ENCODE measurements around the gene IL31RA. TPM values are rescaled to one million over a fixed set of nuclear protein-coding genes. Genes with fewer than 3 reads are reported as not detected.

IL31RA gene
- total RNA-seq, 5 donors from 2014 or later (not counting 1 experiment from before 2014, with no cell fraction given) = not detected

GRCh38 chr5:55905251-55905650 is 54.1 kb downstream of the IL31RA start:
- H3K27ac Mint-ChIP-seq = no peak overlapping the region
- no peak for DNase-seq
- 30% methylated on average over 2 of the region's 4 CpGs for WGBS (ENCODE audit: insufficient coverage)

GRCh38 chr5:55907927-55908326 is 56.8 kb downstream of the IL31RA start:
- H3K27ac Mint-ChIP-seq = no peak overlapping the region
- peaks cover 0 to 14% of the 10 kb centered on the region in 2 experiments for H3K4me1 ChIP-seq (ENCODE audit: control insufficient read depth in 1 of 2, extremely low read depth in 1 of 2, insufficient read depth in 2 of 2, low read length in 2 of 2)
- H3K9me3 Mint-ChIP-seq = no peaks in the 10 kb centered on the region
- H3K9me3 ChIP-seq = no peaks in the 10 kb centered on the region
- DNase-seq (no peak), ATAC-seq (replicated peaks in 1 of 4) (no peak)
- no peaks in the 10 kb centered on the region for H3K36me3 Mint-ChIP-seq
- no peaks in the 10 kb centered on the region for H3K36me3 ChIP-seq (ENCODE audit: control insufficient read depth in 2 of 2, extremely low read depth in 1 of 2, insufficient read depth in 1 of 2, low read length in 1 of 2)
- ChIA-PET CTCF (no interaction called here), POLR2A (no interaction called here)
- H3K27me3 ChIP-seq (replicated peaks in 1 of 2; ENCODE audit: control insufficient read depth in 2 of 2, extremely low read depth in 1 of 2, insufficient read depth in 2 of 2, low read length in 1 of 2) = peaks cover 0 to 9% of the 10 kb centered on the region in 2 experiments
- no peak overlapping the region for H3K27ac ChIP-seq (ENCODE audit: low read length)
- no CpG with 5 or more reads among the region's 7 CpGs for WGBS (ENCODE audit: insufficient coverage)
- H3K4me3 ChIP-seq (ENCODE audit: control insufficient read depth in 1 of 2, extremely low read depth in 1 of 2, low read length in 1 of 2) = no peak overlapping the region
- peaks cover 13 to 22% (median 16%) of the 10 kb centered on the region in 3 donors for H3K4me1 Mint-ChIP-seq
- no peak overlapping the region for H3K4me3 Mint-ChIP-seq
- H3K27me3 Mint-ChIP-seq = peaks cover 0 to 1% of the 10 kb centered on the region in 2 donors

More at GRCh38 chr5:55905251-55905650, 54.1 kb downstream of the IL31RA start:
- CTCF ChIA-PET = no interaction called here
- H3K4me1 Mint-ChIP-seq = peaks cover 17 to 29% (median 19%) of the 10 kb centered on the region in 3 donors
- ATAC-seq (replicated peaks in 1 of 4) = no peak
- Histone ChIP-seq H3K4me1 (ENCODE audit: control insufficient read depth in 1 of 2, extremely low read depth in 1 of 2, insufficient read depth in 2 of 2, low read length in 2 of 2) (peaks cover 0 to 17% of the 10 kb centered on the region in 2 experiments), H3K27ac (ENCODE audit: low read length) (no peak overlapping the region), H3K9me3 (no peaks in the 10 kb centered on the region), H3K4me3 (ENCODE audit: control insufficient read depth in 1 of 2, extremely low read depth in 1 of 2, low read length in 1 of 2) (no peak overlapping the region), H3K36me3 (ENCODE audit: control insufficient read depth in 2 of 2, extremely low read depth in 1 of 2, insufficient read depth in 1 of 2, low read length in 1 of 2) (no peaks in the 10 kb centered on the region), H3K27me3 (replicated peaks in 1 of 2; ENCODE audit: control insufficient read depth in 2 of 2, extremely low read depth in 1 of 2, insufficient read depth in 2 of 2, low read length in 1 of 2) (peaks cover 0 to 6% of the 10 kb centered on the region in 2 experiments)
- H3K9me3 Mint-ChIP-seq = no peaks in the 10 kb centered on the region
- POLR2A ChIA-PET = interaction anchor here in 1 of 2 donors (0.7 kb wide), 1 partner anchor 954 kb away, joined by 9 read pairs; no protein-coding TSS in a partner anchor
- H3K36me3 Mint-ChIP-seq = no peaks in the 10 kb centered on the region
- peaks cover 0 to 1% of the 10 kb centered on the region in 2 donors for H3K27me3 Mint-ChIP-seq
- H3K4me3 Mint-ChIP-seq = no peak overlapping the region

- Mint-ChIP-seq H3K9me3 (no peaks in the 10 kb centered on the region), H3K36me3 (no peaks in the 10 kb centered on the region), H3K27ac (no peak overlapping the region), H3K27me3 (peaks cover 0 to 1% of the 10 kb centered on the region in 2 donors), H3K4me3 (no peak overlapping the region), H3K4me1 (peaks cover 5 to 14% (median 7%) of the 10 kb centered on the region in 3 donors)
- no CpG with 5 or more reads among the region's 1 CpG for WGBS (ENCODE audit: insufficient coverage)
- ChIA-PET CTCF (no interaction called here), POLR2A (no interaction called here)
- peaks cover 0 to 9% of the 10 kb centered on the region in 2 experiments for H3K27me3 ChIP-seq (replicated peaks in 1 of 2; ENCODE audit: control insufficient read depth in 2 of 2, extremely low read depth in 1 of 2, insufficient read depth in 2 of 2, low read length in 1 of 2)
- H3K36me3 ChIP-seq (ENCODE audit: control insufficient read depth in 2 of 2, extremely low read depth in 1 of 2, insufficient read depth in 1 of 2, low read length in 1 of 2) = no peaks in the 10 kb centered on the region
- H3K9me3 ChIP-seq = no peaks in the 10 kb centered on the region
- H3K4me3 ChIP-seq (ENCODE audit: control insufficient read depth in 1 of 2, extremely low read depth in 1 of 2, low read length in 1 of 2) = no peak overlapping the region
- DNase-seq (no peak), ATAC-seq (replicated peaks in 1 of 4) (no peak)
- H3K27ac ChIP-seq (ENCODE audit: low read length) = no peak overlapping the region
- H3K4me1 ChIP-seq (ENCODE audit: control insufficient read depth in 1 of 2, extremely low read depth in 1 of 2, insufficient read depth in 2 of 2, low read length in 2 of 2) = peaks cover 0 to 5% of the 10 kb centered on the region in 2 experiments
Measured at GRCh38 chr5:55908804-55909203, 57.6 kb downstream of the IL31RA start.

GRCh38 chr5:55911784-55912653 is 60.9 kb downstream of the IL31RA start:
- Histone ChIP-seq H3K27me3 (replicated peaks in 1 of 2; ENCODE audit: control insufficient read depth in 2 of 2, extremely low read depth in 1 of 2, insufficient read depth in 2 of 2, low read length in 1 of 2) (peaks cover 0 to 6% of the 10 kb centered on the region in 2 experiments), H3K9me3 (no peaks in the 10 kb centered on the region), H3K36me3 (ENCODE audit: control insufficient read depth in 2 of 2, extremely low read depth in 1 of 2, insufficient read depth in 1 of 2, low read length in 1 of 2) (no peaks in the 10 kb centered on the region), H3K27ac (ENCODE audit: low read length) (no peak overlapping the region), H3K4me3 (ENCODE audit: control insufficient read depth in 1 of 2, extremely low read depth in 1 of 2, low read length in 1 of 2) (no peak overlapping the region), H3K4me1 (ENCODE audit: control insufficient read depth in 1 of 2, extremely low read depth in 1 of 2, insufficient read depth in 2 of 2, low read length in 2 of 2) (no peaks in the 10 kb centered on the region)
- WGBS (ENCODE audit: insufficient coverage) = 75% methylated on average over 1 of the region's 2 CpGs
- Mint-ChIP-seq H3K4me3 (no peak overlapping the region), H3K27me3 (peaks cover 0 to 1% of the 10 kb centered on the region in 2 donors), H3K36me3 (no peaks in the 10 kb centered on the region), H3K27ac (no peak overlapping the region), H3K4me1 (no peaks in the 10 kb centered on the region), H3K9me3 (no peaks in the 10 kb centered on the region)
- DNase-seq (no peak), ATAC-seq (replicated peaks in 1 of 4) (no peak)
- ChIA-PET POLR2A (interaction anchor here in 1 of 2 donors (0.6 kb wide), 1 partner anchor 282 kb away, joined by 8 read pairs; no protein-coding TSS in a partner anchor), CTCF (interaction anchor here in 1 of 2 donors (0.6 kb wide), 1 partner anchor 9 kb away, joined by 3 read pairs; no protein-coding TSS in a partner anchor)

GRCh38 chr5:55913466-55914413 is 62.6 kb downstream of the IL31RA start:
- Histone ChIP-seq H3K4me3 (ENCODE audit: control insufficient read depth in 1 of 2, extremely low read depth in 1 of 2, low read length in 1 of 2) (no peak overlapping the region), H3K9me3 (no peaks in the 10 kb centered on the region), H3K27me3 (replicated peaks in 1 of 2; ENCODE audit: control insufficient read depth in 2 of 2, extremely low read depth in 1 of 2, insufficient read depth in 2 of 2, low read length in 1 of 2) (peaks cover 0 to 10% of the 10 kb centered on the region in 2 experiments), H3K4me1 (ENCODE audit: control insufficient read depth in 1 of 2, extremely low read depth in 1 of 2, insufficient read depth in 2 of 2, low read length in 2 of 2) (no peaks in the 10 kb centered on the region), H3K36me3 (ENCODE audit: control insufficient read depth in 2 of 2, extremely low read depth in 1 of 2, insufficient read depth in 1 of 2, low read length in 1 of 2) (no peaks in the 10 kb centered on the region), H3K27ac (ENCODE audit: low read length) (no peak overlapping the region)
- H3K4me3 Mint-ChIP-seq = no peak overlapping the region
- WGBS (ENCODE audit: insufficient coverage) = 87% methylated on average over 9 of the region's 10 CpGs
- peaks cover 0 to 1% of the 10 kb centered on the region in 2 donors for H3K27me3 Mint-ChIP-seq
- H3K9me3 Mint-ChIP-seq = no peaks in the 10 kb centered on the region
- no peaks in the 10 kb centered on the region for H3K36me3 Mint-ChIP-seq
- ChIA-PET POLR2A (no interaction called here), CTCF (interaction anchor here (0.6 to 1.2 kb wide), 3 partner anchors 15 to 1411 kb away, joined by 3 to 4 read pairs (median 3); no protein-coding TSS in a partner anchor)
- H3K4me1 Mint-ChIP-seq = no peaks in the 10 kb centered on the region
- no peak for ATAC-seq (replicated peaks in 1 of 4)
- DNase-seq = no peak
- no peak overlapping the region for H3K27ac Mint-ChIP-seq

GRCh38 chr5:55914971-55915370 is 63.8 kb downstream of the IL31RA start:
- H3K27ac ChIP-seq (ENCODE audit: low read length) = no peak overlapping the region
- no peaks in the 10 kb centered on the region for H3K9me3 Mint-ChIP-seq
- H3K36me3 ChIP-seq (ENCODE audit: control insufficient read depth in 2 of 2, extremely low read depth in 1 of 2, insufficient read depth in 1 of 2, low read length in 1 of 2) = no peaks in the 10 kb centered on the region
- WGBS (ENCODE audit: insufficient coverage) = 100% methylated on average over 1 of the region's 2 CpGs
- H3K36me3 Mint-ChIP-seq = no peaks in the 10 kb centered on the region
- no peak overlapping the region for H3K27ac Mint-ChIP-seq
- ATAC-seq (replicated peaks in 1 of 4) = no peak
- DNase-seq = no peak
- no peak overlapping the region for H3K4me3 Mint-ChIP-seq
- no peaks in the 10 kb centered on the region for H3K9me3 ChIP-seq
- no peak overlapping the region for H3K4me3 ChIP-seq (ENCODE audit: control insufficient read depth in 1 of 2, extremely low read depth in 1 of 2, low read length in 1 of 2)
- ChIA-PET CTCF (no interaction called here), POLR2A (no interaction called here)
- H3K27me3 Mint-ChIP-seq = peaks cover 0 to 1% of the 10 kb centered on the region in 2 donors
- H3K4me1 Mint-ChIP-seq = peaks cover 7 to 9% (median 9%) of the 10 kb centered on the region in 3 donors
- peaks cover 0 to 10% of the 10 kb centered on the region in 2 experiments for H3K27me3 ChIP-seq (replicated peaks in 1 of 2; ENCODE audit: control insufficient read depth in 2 of 2, extremely low read depth in 1 of 2, insufficient read depth in 2 of 2, low read length in 1 of 2)
- H3K4me1 ChIP-seq (ENCODE audit: control insufficient read depth in 1 of 2, extremely low read depth in 1 of 2, insufficient read depth in 2 of 2, low read length in 2 of 2) = peaks cover 0 to 7% of the 10 kb centered on the region in 2 experiments

All from T-cell (primary cell).